ENCODE data around the gene KCNC3. TPM values are rescaled to one million over a fixed set of nuclear protein-coding genes. Genes with fewer than 3 reads are reported as not detected.

Gene KCNC3
- under 1 TPM; 0.32 to 0.69 (median 0.37) TPM for total RNA-seq

- 1% methylated on average over 43 of the region's 43 CpGs for WGBS
- Histone ChIP-seq H3K9me3 (no peaks in the 10 kb centered on the region), H3K27me3 (peaks cover 0 to 87% (median 51%) of the 10 kb centered on the region in 4 donors), H3K27ac (replicated peaks in 1 of 4) (peak within 1 kb of the TSS; percentile 62 to 82 (median 82)), H3K36me3 (no peaks in the 10 kb centered on the region), H3K4me1 (peaks cover 32 to 81% (median 73%) of the 10 kb centered on the region in 4 donors), H3K4me3 (peak within 1 kb of the TSS; percentile 39 to 59 (median 46))
- DNase-seq (ENCODE audit: extremely low spot score): peak; percentile 99
- intact Hi-C loops (cut with DNase I): no loop called here
- TF ChIP-seq EP300 (IDR thresholded peaks at IDR 0.05): no peak
- TF ChIP-seq POLR2AphosphoS5 (IDR thresholded peaks at IDR 0.05): peak; percentile 77 to 92
These were observed at the start of gene KCNC3 for GRCh38 chr19:50329146-50329925. TSS of gene KCNC3 (minus strand) at chr19:50329377. CDS start at chr19:50329082, 295 bp downstream.

GRCh38 chr19:50378863-50379236 is 49.7 kb upstream of the KCNC3 start:
- Histone ChIP-seq H3K4me3 (no peak overlapping the region), H3K27ac (replicated peaks in 1 of 4) (no peak overlapping the region), H3K4me1 (peaks cover 23 to 34% (median 29%) of the 10 kb centered on the region in 4 donors), H3K9me3 (no peaks in the 10 kb centered on the region), H3K36me3 (peaks cover 45 to 62% (median 58%) of the 10 kb centered on the region in 4 donors), H3K27me3 (no peaks in the 10 kb centered on the region)
- TF ChIP-seq POLR2AphosphoS5 (IDR thresholded peaks at IDR 0.05): no peak
- no peak for TF ChIP-seq CTCF (IDR thresholded peaks at IDR 0.05)
- no peak for TF ChIP-seq POLR2A (IDR thresholded peaks at IDR 0.05; ENCODE audit: low read depth)
- no peak for TF ChIP-seq EP300 (IDR thresholded peaks at IDR 0.05)
- intact Hi-C loops (cut with DNase I): no loop called here
- WGBS: 92% methylated on average over 10 of the region's 10 CpGs
- no peak for DNase-seq (ENCODE audit: extremely low spot score)

GRCh38 chr19:50378169-50378862 is 49.1 kb upstream of the KCNC3 start:
- Histone ChIP-seq H3K4me1 (peaks cover 18 to 29% (median 26%) of the 10 kb centered on the region in 4 donors), H3K27me3 (no peaks in the 10 kb centered on the region), H3K36me3 (peaks cover 45 to 61% (median 58%) of the 10 kb centered on the region in 4 donors), H3K27ac (replicated peaks in 1 of 4) (no peak overlapping the region), H3K9me3 (no peaks in the 10 kb centered on the region), H3K4me3 (no peak overlapping the region)
- DNase-seq (ENCODE audit: extremely low spot score): no peak
- TF ChIP-seq POLR2AphosphoS5 (IDR thresholded peaks at IDR 0.05) (no peak), EP300 (IDR thresholded peaks at IDR 0.05) (no peak), POLR2A (IDR thresholded peaks at IDR 0.05; ENCODE audit: low read depth) (no peak)
- 94% methylated on average over 15 of the region's 36 CpGs for WGBS
- intact Hi-C loops (cut with DNase I): no loop called here

- peaks cover 16 to 28% (median 26%) of the 10 kb centered on the region in 4 donors for H3K4me1 ChIP-seq
- no peak for DNase-seq (ENCODE audit: extremely low spot score)
- no peaks in the 10 kb centered on the region for H3K9me3 ChIP-seq
- H3K36me3 ChIP-seq: peaks cover 44 to 54% (median 52%) of the 10 kb centered on the region in 4 donors
- intact Hi-C loops (cut with DNase I): no loop called here
- peak overlapping the region; percentile 98 to 100 (median 98) for H3K27ac ChIP-seq (replicated peaks in 1 of 4)
- TF ChIP-seq CTCF (IDR thresholded peaks at IDR 0.05) (no peak), POLR2AphosphoS5 (IDR thresholded peaks at IDR 0.05) (no peak), EP300 (IDR thresholded peaks at IDR 0.05) (no peak), POLR2A (IDR thresholded peaks at IDR 0.05; ENCODE audit: low read depth) (no peak)
- H3K4me3 ChIP-seq: no peak overlapping the region
- no peaks in the 10 kb centered on the region for H3K27me3 ChIP-seq
- WGBS: 75% methylated on average over 9 of the region's 9 CpGs
These were observed 48.3 kb upstream of the KCNC3 start for GRCh38 chr19:50377517-50377916.

- Histone ChIP-seq H3K36me3 (peaks cover 39 to 50% (median 48%) of the 10 kb centered on the region in 4 donors), H3K27ac (replicated peaks in 1 of 4) (peak overlapping the region; percentile 98 to 100 (median 98)), H3K9me3 (no peaks in the 10 kb centered on the region), H3K4me1 (peaks cover 16 to 28% (median 26%) of the 10 kb centered on the region in 4 donors), H3K4me3 (peak overlapping the region; percentile 85 to 99 (median 90)), H3K27me3 (no peaks in the 10 kb centered on the region)
- DNase-seq (ENCODE audit: extremely low spot score): no peak
- intact Hi-C loops (cut with DNase I): no loop called here
- WGBS: 44% methylated on average over 7 of the region's 7 CpGs
- no peak for TF ChIP-seq EP300 (IDR thresholded peaks at IDR 0.05)
- no peak for TF ChIP-seq POLR2A (IDR thresholded peaks at IDR 0.05; ENCODE audit: low read depth)
These were observed 47.9 kb upstream of the KCNC3 start for GRCh38 chr19:50377051-50377461.
